Karpas-422 (cell line): ENCODE measurements around the gene FBLN1. TPM values are rescaled to one million over a fixed set of nuclear protein-coding genes. Genes with fewer than 3 reads are reported as not detected.
"Not testable (repeated sequence)": the region's sequence is repeated elsewhere in the genome, so short reads cannot be mapped to it uniquely, and the experiment has no call there.

Experiments
- DNase-seq: peaks from one replicate; pipeline ENCODE4 v3.0.0-alpha.2; 2015
- H2AFZ ChIP-seq: fragments of 200-600 bp; sonication (generic); 2 replicates; pipeline ENCODE4 v1.6.1; 2014; ENCODE audit warnings: antibody characterized with exemption, low read length, mixed read lengths
- H3K27ac ChIP-seq: fragments of 200-600 bp; sonication (generic); 2 replicates; pipeline ENCODE4 v1.5.1; 2014; ENCODE audit warnings: mild to moderate bottlenecking, low read length, moderate library complexity
- H3K27me3 ChIP-seq: fragments of 200-600 bp; sonication (generic); 2 replicates; pipeline ENCODE4 v1.6.1; 2014; ENCODE audit warnings: low read length, mixed read lengths
- H3K36me3 ChIP-seq: fragments of 200-600 bp; sonication (generic); 2 replicates; pipeline ENCODE4 v1.6.1; 2014; ENCODE audit warnings: low read length, mixed read lengths; ENCODE audit not compliant: insufficient read depth
- H3K4me1 ChIP-seq: fragments of 200-600 bp; sonication (generic); 2 replicates; pipeline ENCODE4 v1.6.1; 2014; ENCODE audit warnings: mild to moderate bottlenecking, low read length, mixed read lengths
- H3K4me2 ChIP-seq: fragments of 200-600 bp; sonication (generic); 2 replicates; pipeline ENCODE4 v1.6.1; 2014; ENCODE audit warnings: low read length, low read depth, mild to moderate bottlenecking; ENCODE audit not compliant: poor library complexity, severe bottlenecking
- H3K4me3 ChIP-seq: fragments of 200-600 bp; sonication (generic); 2 replicates; pipeline ENCODE4 v1.5.1; 2014; ENCODE audit warnings: mild to moderate bottlenecking, antibody characterized with exemption, low read length, mixed read lengths
- H3K79me2 ChIP-seq: fragments of 200-600 bp; sonication (generic); 2 replicates; pipeline ENCODE4 v1.6.1; 2014; ENCODE audit warnings: mild to moderate bottlenecking, low read length, mixed read lengths
- H3K9ac ChIP-seq: fragments of 200-600 bp; sonication (generic); 2 replicates; pipeline ENCODE4 v1.6.0; 2014; ENCODE audit warnings: low read length
- H3K9me2 ChIP-seq: fragments of 200-600 bp; sonication (generic), shearing (Covaris generic); replicated peaks from 2 replicates; pipeline ENCODE4 v1.6.0; 2014; ENCODE audit warnings: mild to moderate bottlenecking, low read length, moderate library complexity; ENCODE audit not compliant: insufficient read depth
- H3K9me3 ChIP-seq: fragments of 300-700, 200-600 bp; sonication (generic); 2 replicates; pipeline ENCODE4 v1.6.1; 2014; ENCODE audit warnings: low read length, mixed read lengths
- H4K20me1 ChIP-seq: fragments of 200-600 bp; sonication (generic); 2 replicates; pipeline ENCODE4 v1.6.1; 2014; ENCODE audit warnings: mild to moderate bottlenecking, antibody characterized with exemption, low read length, low read depth; ENCODE audit not compliant: insufficient read depth
- total RNA-seq: library from RNA; depleted of rRNA; stranded (reverse); fragments of >200 nt; shearing (Covaris generic); gene quantifications from 2 replicates; pipeline ENCODE4 v1.2.3, GENCODE V29; 2014; ENCODE audit warnings: low replicate concordance

Gene FBLN1
- total RNA-seq, 1 experiment from 2014 or later: not detected

DNA sequence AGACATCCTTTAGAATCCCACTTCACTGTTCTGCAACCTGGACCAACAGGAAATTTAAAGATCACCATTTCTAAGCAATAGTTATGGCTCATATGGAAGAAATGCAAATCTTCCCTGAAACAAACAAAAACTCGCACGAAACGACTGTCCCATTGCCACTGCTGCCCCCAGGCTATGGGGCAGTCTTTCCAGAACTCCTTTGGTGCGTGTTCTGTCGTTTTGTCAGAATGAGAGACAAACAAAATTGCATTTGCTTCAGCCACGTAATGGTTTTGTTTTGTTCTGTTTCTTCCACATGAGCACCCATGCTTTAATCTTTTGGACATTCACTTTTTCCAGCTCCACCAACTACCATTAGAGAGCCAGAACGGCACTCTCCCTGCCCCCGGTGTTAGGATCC lies 10.8 kb upstream of the FBLN1 start:
- Histone ChIP-seq H3K79me2 (no peaks in the 10 kb centered on the region), H3K9me2 (no peaks in the 10 kb centered on the region), H3K9ac (no peak overlapping the region), H3K36me3 (no peaks in the 10 kb centered on the region), H3K4me3 (no peak overlapping the region), H2AFZ (no peak overlapping the region), H3K9me3 (no peaks in the 10 kb centered on the region), H3K4me1 (no peaks in the 10 kb centered on the region), H4K20me1 (no peaks in the 10 kb centered on the region), H3K27ac (no peak overlapping the region), H3K4me2 (no peak overlapping the region), H3K27me3 (0 out of 2 replicates have a peak, but pooled peaks cover 3% of the 10 kb centered on the region)
- no peak for DNase-seq

DNA sequence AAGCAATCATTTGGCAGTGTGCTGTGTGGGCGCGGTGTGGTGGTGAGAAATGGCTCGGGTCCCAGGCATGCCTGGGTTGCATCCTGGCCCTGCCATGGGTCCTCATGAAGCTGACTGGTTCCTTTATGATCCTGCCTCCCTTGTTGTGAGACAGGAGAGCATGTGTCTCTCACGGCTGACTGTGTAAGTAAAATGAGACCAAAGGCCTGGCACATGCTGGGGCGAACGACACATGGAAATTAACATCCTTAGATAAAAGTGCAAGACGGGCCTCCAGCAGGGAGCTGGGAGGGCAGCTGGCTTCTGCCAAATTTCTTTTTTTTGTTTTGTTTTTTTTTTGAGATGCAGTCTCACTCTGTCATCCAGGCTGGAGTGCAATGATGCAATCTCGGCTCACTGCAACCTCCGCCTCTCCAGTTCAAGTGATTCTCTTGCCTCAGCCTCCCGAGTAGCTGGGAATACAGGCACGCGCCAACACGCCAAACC lies 9.4 kb upstream of the FBLN1 start:
- no peaks in the 10 kb centered on the region for H3K36me3 ChIP-seq
- no peak for DNase-seq
- H2AFZ ChIP-seq: no peak overlapping the region

DNA sequence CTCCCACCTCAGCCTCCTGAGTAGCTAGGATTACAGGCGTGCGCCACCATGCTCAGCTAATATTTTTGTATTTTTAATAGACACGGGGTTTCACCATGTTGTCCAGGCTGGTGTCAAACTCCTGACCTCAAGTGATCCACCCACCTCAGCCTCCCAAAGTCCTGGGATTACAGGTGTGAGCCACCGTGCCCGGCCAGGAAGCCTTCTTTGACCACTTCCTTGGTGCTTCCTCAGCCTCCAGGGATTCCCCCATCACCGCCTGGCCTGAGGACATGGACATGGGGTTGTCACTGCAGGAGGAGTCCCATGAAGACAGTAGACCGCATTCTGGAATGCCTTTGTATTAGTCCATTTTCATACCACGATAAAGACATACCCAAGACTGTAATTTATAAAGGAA lies 8.4 kb upstream of the FBLN1 start:
- H3K4me2 ChIP-seq, H3K27ac ChIP-seq, H3K4me3 ChIP-seq, H3K9me3 ChIP-seq, H3K36me3 ChIP-seq, H3K4me1 ChIP-seq, H3K79me2 ChIP-seq, H2AFZ ChIP-seq, H3K27me3 ChIP-seq, H3K9me2 ChIP-seq, DNase-seq, H3K9ac ChIP-seq, H4K20me1 ChIP-seq: not testable (repeated sequence)

More for the DNA sequence above, 9.4 kb upstream of the FBLN1 start:
- Histone ChIP-seq H3K27ac (no peak overlapping the region), H3K4me3 (no peak overlapping the region), H3K9me3 (no peaks in the 10 kb centered on the region), H3K79me2 (no peaks in the 10 kb centered on the region), H3K9ac (no peak overlapping the region), H3K9me2 (no peaks in the 10 kb centered on the region), H3K27me3 (0 out of 2 replicates have a peak, but pooled peaks cover 3% of the 10 kb centered on the region), H3K4me2 (no peak overlapping the region), H3K4me1 (no peaks in the 10 kb centered on the region), H4K20me1 (no peaks in the 10 kb centered on the region)

DNA sequence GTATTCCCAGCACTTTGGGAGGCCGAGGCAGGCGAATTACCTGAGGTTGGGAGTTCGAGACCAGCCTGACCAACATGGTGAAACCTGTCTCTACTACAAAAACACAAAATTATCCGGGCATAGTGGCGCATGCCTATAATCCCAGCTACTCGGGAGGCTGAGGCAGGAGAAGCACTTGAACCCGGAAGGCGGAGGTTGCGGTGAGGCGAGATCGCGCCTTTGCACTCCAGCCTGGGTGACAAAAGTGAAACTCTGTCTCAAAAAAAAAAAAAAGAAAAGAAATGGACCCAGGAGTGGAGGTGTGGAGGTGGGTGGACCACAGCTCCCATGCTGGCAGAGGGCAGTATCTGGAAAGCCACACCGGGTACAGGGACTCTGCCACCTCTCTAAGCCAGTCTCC lies 7.1 kb upstream of the FBLN1 start:
- H2AFZ ChIP-seq, H3K9me2 ChIP-seq, DNase-seq: not testable (repeated sequence)

DNA sequence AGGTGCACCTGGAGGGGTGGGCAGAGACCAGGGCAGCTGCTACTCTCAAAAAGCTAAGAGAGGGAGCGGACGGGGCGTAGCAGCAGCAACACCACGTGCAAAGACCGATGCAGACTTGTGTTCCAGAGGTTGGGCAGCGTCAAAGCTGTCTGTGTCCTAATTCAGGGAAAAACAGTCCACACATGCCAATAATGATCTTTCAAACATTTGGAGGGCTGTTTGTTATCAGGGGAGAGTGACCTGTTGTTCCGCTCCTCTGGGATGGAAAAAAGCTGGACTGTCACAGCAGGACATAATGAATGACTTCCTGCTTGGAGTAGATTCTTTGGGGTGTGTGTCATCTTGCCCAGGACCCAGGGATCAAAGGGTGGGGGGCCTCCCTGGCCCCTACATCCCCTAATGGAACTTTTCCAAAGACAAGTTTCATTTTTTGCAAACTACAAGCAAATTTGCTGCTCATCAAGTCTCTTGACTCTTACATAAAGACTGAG lies 6.2 kb upstream of the FBLN1 start:
- H4K20me1 ChIP-seq: no peaks in the 10 kb centered on the region
- H3K36me3 ChIP-seq: no peaks in the 10 kb centered on the region
- H3K9me3 ChIP-seq: no peaks in the 10 kb centered on the region
- H3K27me3 ChIP-seq: no peaks in the 10 kb centered on the region
- H3K79me2 ChIP-seq: no peaks in the 10 kb centered on the region
- no peak for DNase-seq
- no peak overlapping the region for H2AFZ ChIP-seq
- no peak overlapping the region for H3K9ac ChIP-seq
- no peaks in the 10 kb centered on the region for H3K4me1 ChIP-seq
- H3K9me2 ChIP-seq: no peaks in the 10 kb centered on the region
- H3K4me3 ChIP-seq: no peak overlapping the region
- H3K27ac ChIP-seq: no peak overlapping the region
- no peak overlapping the region for H3K4me2 ChIP-seq

More for the DNA sequence above, 7.1 kb upstream of the FBLN1 start:
- H3K9me3 ChIP-seq, H3K27ac ChIP-seq, H3K79me2 ChIP-seq, H3K4me2 ChIP-seq, H3K4me1 ChIP-seq, H3K27me3 ChIP-seq, H3K9ac ChIP-seq, H3K4me3 ChIP-seq, H4K20me1 ChIP-seq, H3K36me3 ChIP-seq: not testable (repeated sequence)

DNA sequence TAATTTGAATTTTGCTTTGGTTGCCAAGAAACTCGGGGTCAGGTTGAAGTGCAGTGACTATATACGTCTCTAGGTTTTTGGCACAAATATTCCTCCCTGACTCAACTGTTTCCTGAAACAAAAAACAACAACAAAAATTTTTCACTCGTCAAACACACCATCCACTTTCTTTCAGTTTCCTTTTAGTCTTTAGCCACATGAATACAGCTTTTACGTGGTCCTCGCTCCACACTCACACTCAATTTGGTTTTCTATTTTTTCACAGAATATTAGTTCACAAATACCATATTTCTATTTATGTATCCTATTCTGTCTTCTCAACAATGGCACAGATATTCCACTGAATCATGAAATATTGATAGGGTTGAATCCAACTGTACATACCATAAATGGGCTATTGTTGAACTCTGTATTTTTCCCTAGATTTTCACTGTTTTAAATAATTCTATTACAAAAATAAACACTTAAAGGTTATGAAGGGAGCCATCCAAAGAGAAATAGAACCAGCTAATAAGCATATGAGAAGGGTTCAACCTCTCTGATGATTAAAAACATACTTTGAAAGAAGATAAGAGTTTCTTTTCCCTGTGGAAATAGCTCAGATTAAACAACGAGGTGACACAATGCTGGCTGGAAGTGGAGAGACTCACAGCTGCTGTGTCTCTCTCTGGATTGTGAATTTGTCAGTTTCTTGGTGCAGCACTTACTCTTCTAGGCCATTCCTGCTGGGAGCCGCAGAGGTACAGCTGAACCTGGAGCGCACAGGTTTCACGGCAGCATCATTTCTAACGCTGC lies 5.1 kb upstream of the FBLN1 start:
- Histone ChIP-seq H3K36me3 (no peaks in the 10 kb centered on the region), H3K27me3 (no peaks in the 10 kb centered on the region), H4K20me1 (no peaks in the 10 kb centered on the region), H3K4me3 (no peak overlapping the region), H3K9ac (no peak overlapping the region), H3K79me2 (no peaks in the 10 kb centered on the region), H2AFZ (no peak overlapping the region), H3K9me2 (no peaks in the 10 kb centered on the region), H3K9me3 (no peaks in the 10 kb centered on the region), H3K4me2 (no peak overlapping the region), H3K27ac (no peak overlapping the region), H3K4me1 (no peaks in the 10 kb centered on the region)
- DNase-seq: no peak

DNA sequence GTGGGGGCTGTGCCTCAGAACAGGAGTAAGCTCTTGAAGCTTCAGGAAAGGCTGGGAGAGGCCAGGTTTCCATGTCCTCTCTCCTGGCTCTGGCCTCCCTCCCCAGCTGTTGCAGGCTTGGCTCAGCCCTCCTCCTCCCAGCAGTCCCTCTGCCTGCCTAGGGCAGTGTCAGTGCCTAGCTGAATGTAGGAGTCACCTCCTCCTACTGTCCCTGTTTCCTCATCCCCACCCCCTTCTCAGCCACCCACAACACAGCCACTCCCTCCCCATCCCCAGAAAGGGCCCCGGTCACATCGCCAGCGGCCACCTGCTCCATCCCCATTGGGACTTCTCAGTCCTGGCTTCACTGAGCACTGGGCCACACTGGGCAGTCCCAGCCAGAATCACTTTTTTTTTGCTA lies 2.9 kb upstream of the FBLN1 start:
- Histone ChIP-seq H3K27me3 (no peaks in the 10 kb centered on the region), H3K79me2 (no peaks in the 10 kb centered on the region), H3K9me3 (no peaks in the 10 kb centered on the region), H3K36me3 (no peaks in the 10 kb centered on the region), H2AFZ (no peak overlapping the region), H3K27ac (no peak overlapping the region), H3K9ac (no peak overlapping the region), H3K4me2 (no peak overlapping the region), H3K4me1 (no peaks in the 10 kb centered on the region), H3K4me3 (no peak overlapping the region), H3K9me2 (no peaks in the 10 kb centered on the region), H4K20me1 (no peaks in the 10 kb centered on the region)
- DNase-seq: no peak

DNA sequence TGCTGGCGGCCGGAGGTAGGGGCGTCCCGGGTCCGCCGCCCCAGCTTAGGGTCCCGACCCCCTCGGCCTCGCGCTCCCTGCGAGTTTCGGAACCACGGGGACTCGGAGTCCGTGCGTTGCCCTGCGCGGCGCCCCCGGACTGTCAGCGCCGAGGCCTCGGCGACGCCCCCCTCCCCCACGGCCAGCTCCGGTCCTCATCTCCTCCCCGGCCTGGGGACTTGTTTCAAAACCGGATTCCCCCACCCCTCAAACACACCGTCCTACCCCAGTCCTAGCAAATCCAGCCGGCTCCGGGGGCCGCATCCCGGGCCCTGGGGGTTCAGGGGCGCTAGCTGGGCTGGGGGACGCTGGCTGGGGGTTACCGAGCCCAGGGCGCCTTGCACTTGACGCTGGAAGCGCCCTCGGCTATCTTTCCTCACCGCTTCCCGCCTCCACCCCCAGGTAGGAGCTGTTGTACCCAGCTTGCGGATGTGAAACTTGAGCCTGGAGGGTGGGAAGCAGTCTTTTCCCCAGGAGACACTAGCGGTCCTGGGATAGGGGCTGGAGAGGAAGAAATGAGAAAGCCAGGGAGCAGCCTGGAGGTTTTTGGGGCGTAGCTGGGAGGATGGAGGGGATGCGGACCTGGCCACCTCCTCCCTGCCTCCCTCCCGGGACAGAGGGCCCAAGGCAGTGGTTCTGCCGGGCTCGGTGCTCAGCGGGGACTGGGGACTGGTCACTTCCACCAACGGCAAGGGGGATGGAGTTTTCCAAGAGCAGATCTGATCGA lies 550 bp downstream of the FBLN1 start:
- no peak overlapping the region for H3K9ac ChIP-seq
- H3K36me3 ChIP-seq: no peaks in the 10 kb centered on the region
- H3K4me1 ChIP-seq: no peaks in the 10 kb centered on the region
- no peak overlapping the region for H3K4me2 ChIP-seq
- no peaks in the 10 kb centered on the region for H3K9me3 ChIP-seq
- no peaks in the 10 kb centered on the region for H3K27me3 ChIP-seq
- H3K27ac ChIP-seq: no peak overlapping the region
- DNase-seq: no peak
- no peak overlapping the region for H3K4me3 ChIP-seq
- no peaks in the 10 kb centered on the region for H3K79me2 ChIP-seq
- no peak overlapping the region for H2AFZ ChIP-seq
- no peaks in the 10 kb centered on the region for H4K20me1 ChIP-seq
- no peaks in the 10 kb centered on the region for H3K9me2 ChIP-seq
